ENCODE measurements around the gene CASZ1. TPM values are rescaled to one million over a fixed set of nuclear protein-coding genes. Genes with fewer than 3 reads are reported as not detected.

Gene CASZ1
- total and polyA plus RNA-seq, 9 of the 15 experiments (the other 6 are each of a cell fraction or from before 2014, with no cell fraction given): 0.01 to 4.0 (median 0.76) TPM; not detected in 1

- TF ChIP-seq TSC22D4 (tag; IDR thresholded peaks at IDR 0.05): no peak
- TF ChIP-seq RBM34 (IDR thresholded peaks at IDR 0.05; ENCODE audit: borderline replicate concordance, insufficient read depth, low read length): no peak
- TF ChIP-seq TRIM24 (IDR thresholded peaks at IDR 0.05): no peak
- no peak for TF ChIP-seq ZNF24 (IDR thresholded peaks at IDR 0.05)
- TF ChIP-seq MEIS2 (IDR thresholded peaks at IDR 0.05; ENCODE audit: partially characterized antibody): peak; percentile 55
- TF ChIP-seq BCLAF1 (IDR thresholded peaks at IDR 0.05; ENCODE audit: borderline replicate concordance in 1 of 2, control insufficient read depth in 1 of 2, low read depth in 2 of 2, low read length in 1 of 2): no peak
Measured at GRCh38 chr1:10608690-10609089, 187.8 kb downstream of the CASZ1 start (continued).

- Histone ChIP-seq H3K79me2 (ENCODE audit: control insufficient read depth, insufficient read depth, low read length) (no peaks in the 10 kb centered on the region), H3K4me3 (no peak overlapping the region), H3K27ac (ENCODE audit: extremely low read depth, low read depth, low read length) (no peak overlapping the region), H3K9me1 (ENCODE audit: control insufficient read depth, insufficient read depth, low read length) (no peaks in the 10 kb centered on the region), H3K4me2 (ENCODE audit: insufficient read depth, low read length) (no peak overlapping the region), H3K27me3 (ENCODE audit: control insufficient read depth in 2 of 2, insufficient read depth in 2 of 2, low read length in 2 of 2) (no peaks in the 10 kb centered on the region), H3K9ac (ENCODE audit: insufficient read depth in 1 of 2, low read depth in 2 of 2, low read length in 2 of 2) (no peak overlapping the region), H3K36me3 (ENCODE audit: control insufficient read depth, insufficient read depth, low read length) (peaks cover 4% of the 10 kb centered on the region; the same call in 1 of the 3 replicates), H3K4me1 (replicated peaks in 1 of 2; ENCODE audit: control insufficient read depth in 2 of 2, insufficient read depth in 2 of 2, low read length in 2 of 2) (no peaks in the 10 kb centered on the region), H4K20me1 (replicated peaks; ENCODE audit: control insufficient read depth, insufficient read depth, low read length) (no peaks in the 10 kb centered on the region), H2AFZ (ENCODE audit: low read depth, low read length) (no peak overlapping the region), H3K9me3 (replicated peaks; ENCODE audit: control insufficient read depth, insufficient read depth, low read depth, low read length) (no peaks in the 10 kb centered on the region)
- no peak for DNase-seq (ENCODE audit: extremely low read depth in 1 of 4, low spot score in 3 of 4)
- WGBS (ENCODE audit: insufficient coverage, low coverage, missing lambda C conversion rate): 87% methylated on average over 3 of the region's 3 CpGs
- no peak for ATAC-seq
- CTCF ChIA-PET (ENCODE audit: low intra/inter-chr PET ratio): no interaction called here
- intact Hi-C loops (cut with micrococcal nuclease): no loop called here
- in situ Hi-C loops (cut with MboI): no loop called here
- TF ChIP-seq ZNF699 (CRISPR knock-in tag; IDR thresholded peaks at IDR 0.05; ENCODE audit: insufficient replicate concordance) (no peak), ATF3 (IDR thresholded peaks at IDR 0.05) (0 out of 2 replicates have a peak, but pooled peaks have one; percentile 14), ATF3 (CRISPR knock-in tag; conservative IDR thresholded peaks at IDR 0.05) (no peak), CEBPG (CRISPR knock-in tag; IDR thresholded peaks at IDR 0.05) (no peak), CEBPG (tag; conservative IDR thresholded peaks at IDR 0.05 in 1 of 2, IDR thresholded peaks at IDR 0.05 in 1 of 2) (peak in 1 of 2 experiments; percentile 49; a peak in 1 of 4 replicates)
- FAIRE-seq: no peak
- POLR2A ChIA-PET: interaction anchor here (0.9 kb wide), 1 partner anchor 11 kb away, joined by 4 read pairs; no protein-coding TSS in a partner anchor
- no TSS peak for BruUV-seq (replicated peaks)
Measured at GRCh38 chr1:10607228-10607627, 189.2 kb downstream of the CASZ1 start.
